GM12878 (cell line): ENCODE measurements around the gene PTPN13. TPM values are rescaled to one million over a fixed set of nuclear protein-coding genes. Genes with fewer than 3 reads are reported as not detected.

Experiments
- BMI1 ChIP-seq: fragments of 450-650 bp; IDR thresholded peaks from 2 replicates; pipeline ENCODE4 v1.6.1; 2016; ENCODE audit warnings: mild to moderate bottlenecking, moderate library complexity, borderline replicate concordance
- CBFB ChIP-seq: IDR thresholded peaks from 2 replicates; pipeline ENCODE4 v1.6.1; 2016; ENCODE audit warnings: antibody characterized with exemption, low read depth
- CHD2 ChIP-seq: IDR thresholded peaks from 2 replicates; pipeline ENCODE4 v1.6.1; 2011; ENCODE audit warnings: low read depth, low read length, improper control_type of control experiment, borderline replicate concordance
- CTCF ChIP-seq, 3 experiments: IDR thresholded peaks in 2 of 3; conservative IDR thresholded peaks in 1 of 3; 2 replicates each; pipeline ENCODE4 v1.5.1; 2011; ENCODE audit warnings: low read depth in 3 of 3, low read length in 3 of 3, mild to moderate bottlenecking in 3 of 3, control low read depth in 2 of 3, moderate library complexity in 2 of 3, inconsistent platforms in 1 of 3, mixed read lengths in 1 of 3; ENCODE audit not compliant: control insufficient read depth in 2 of 3, insufficient read depth in 1 of 3; ENCODE audit errors: extremely low read depth in 1 of 3
- HCFC1 ChIP-seq: fragments of 150-350 bp; IDR thresholded peaks from 2 replicates; pipeline ENCODE4 v1.6.1; 2014; ENCODE audit warnings: low read length
- HDGF ChIP-seq: fragments of 450-650 bp; IDR thresholded peaks from 2 replicates; pipeline ENCODE4 v1.6.1; 2016; ENCODE audit warnings: antibody characterized with exemption
- MYC ChIP-seq: IDR thresholded peaks from 2 replicates; pipeline ENCODE4 v1.6.1; 2011; ENCODE audit warnings: mild to moderate bottlenecking, low read length, moderate library complexity, inconsistent platforms; ENCODE audit not compliant: insufficient read depth, insufficient replicate concordance, insufficient read length, severe bottlenecking
- NKRF ChIP-seq: fragments of 450-650 bp; conservative IDR thresholded peaks from 2 replicates; pipeline ENCODE4 v1.6.1; 2017; ENCODE audit warnings: mild to moderate bottlenecking, moderate library complexity
- RFX5 ChIP-seq: IDR thresholded peaks from 2 replicates; pipeline ENCODE4 v1.6.1; 2011; ENCODE audit warnings: low read depth, low read length, improper control_type of control experiment
- SIN3A ChIP-seq: IDR thresholded peaks from 2 replicates; pipeline ENCODE4 v1.6.1; 2012; ENCODE audit warnings: low read depth, low read length, improper control_type of control experiment
- ZBTB40 ChIP-seq: fragments of 450-650 bp; IDR thresholded peaks from 2 replicates; pipeline ENCODE4 v1.6.1; 2016; ENCODE audit warnings: mild to moderate bottlenecking, moderate library complexity, borderline replicate concordance
- ZNF592 ChIP-seq: fragments of 450-650 bp; IDR thresholded peaks from 2 replicates; pipeline ENCODE4 v1.6.1; 2017; ENCODE audit warnings: mild to moderate bottlenecking, moderate library complexity
- polyA plus RNA-seq, 11 experiments: library from polyadenylated mRNA; depleted of rRNA in 4 of 11; unstranded in 6 of 11; stranded (reverse) in 5 of 11; fragments of >200 nt; fragmentation: Nextera tagmentation in 4 of 11; fragmentation: Illumina TruSeq in 1 of 11; extraction: Ambion mirVana in 4 of 11; extraction: Trizol in 1 of 11; gene quantifications; 1 replicate in 1 of 11; 2 replicates in 10 of 11; pipeline versions ENCODE4 v1.2.1 to v1.2.3, GENCODE V29; 2011 to 2016; ENCODE audit warnings: inconsistent platforms in 2 of 11, missing spikeins in 2 of 11, low read depth in 1 of 11
- total RNA-seq, 4 experiments: library from RNA; depleted of rRNA in 3 of 4; stranded (reverse); fragments of >200 nt in 3 of 4; fragmentation: Illumina TruSeq in 1 of 4; extraction: Trizol in 1 of 4; gene quantifications; 2 replicates each; pipeline versions ENCODE4 v1.2.1 to v1.2.3, GENCODE V29; 2013 to 2021

Gene PTPN13
- total and polyA plus RNA-seq, 10 of the 15 experiments (the other 5 are each of a cell fraction or from before 2014, with no cell fraction given) = 8.5 to 69.4 (median 33.9) TPM

GRCh38 chr4:86593688-86594558 lies at the start of gene PTPN13 (continued):
- TF ChIP-seq ZBTB40 = peak; percentile 87; the same call in 1 of the 2 replicates
- TF ChIP-seq CTCF (IDR thresholded peaks at IDR 0.05 in 2 of 3, conservative IDR thresholded peaks at IDR 0.05 in 1 of 3; ENCODE audit: control insufficient read depth in 2 of 3, extremely low read depth in 1 of 3, insufficient read depth in 1 of 3, low read depth in 3 of 3, low read length in 3 of 3) = peak in 2 of 3 experiments; percentile 7 to 39; a peak in 1 of 6 replicates
- TF ChIP-seq MYC = no peak
- 0 out of 2 replicates have a peak, but pooled peaks have one; percentile 9 for TF ChIP-seq HCFC1
- peak; percentile 95 for TF ChIP-seq HDGF
- TF ChIP-seq CBFB = peak; percentile 66
- TF ChIP-seq ZNF592 = no peak
- TF ChIP-seq BMI1 = peak; percentile 100
- TF ChIP-seq NKRF = peak; percentile 69
- TF ChIP-seq SIN3A = peak; percentile 58; the same call in 1 of the 2 replicates
- TF ChIP-seq RFX5 = peak; percentile 87
- peak; percentile 67 for TF ChIP-seq CHD2
